HG03097 (cell line): ENCODE measurements around the gene AVPI1.
"Not testable (repeated sequence)": the region's sequence is repeated elsewhere in the genome, so short reads cannot be mapped to it uniquely, and the experiment has no call there.

Experiments
- ATAC-seq: cut with Tn5 transposase; IDR thresholded peaks from one replicate; pipeline ENCODE4 v1.9.1; 2021; ENCODE audit not compliant: unreplicated experiment, low FRiP score

AVPI1 gene

GRCh38 chr10:97713339-97713825, 26.3 kb upstream of the AVPI1 start, which contains the start of gene MARVELD1:
Gene MARVELD1 (plus strand): TSS chr10:97713730. CDS start chr10:97713877, 147 bp downstream.
- no peak for ATAC-seq

- no peak for ATAC-seq
Observed at GRCh38 chr10:97711640-97712572, 24.9 kb upstream of the AVPI1 start.

DNA sequence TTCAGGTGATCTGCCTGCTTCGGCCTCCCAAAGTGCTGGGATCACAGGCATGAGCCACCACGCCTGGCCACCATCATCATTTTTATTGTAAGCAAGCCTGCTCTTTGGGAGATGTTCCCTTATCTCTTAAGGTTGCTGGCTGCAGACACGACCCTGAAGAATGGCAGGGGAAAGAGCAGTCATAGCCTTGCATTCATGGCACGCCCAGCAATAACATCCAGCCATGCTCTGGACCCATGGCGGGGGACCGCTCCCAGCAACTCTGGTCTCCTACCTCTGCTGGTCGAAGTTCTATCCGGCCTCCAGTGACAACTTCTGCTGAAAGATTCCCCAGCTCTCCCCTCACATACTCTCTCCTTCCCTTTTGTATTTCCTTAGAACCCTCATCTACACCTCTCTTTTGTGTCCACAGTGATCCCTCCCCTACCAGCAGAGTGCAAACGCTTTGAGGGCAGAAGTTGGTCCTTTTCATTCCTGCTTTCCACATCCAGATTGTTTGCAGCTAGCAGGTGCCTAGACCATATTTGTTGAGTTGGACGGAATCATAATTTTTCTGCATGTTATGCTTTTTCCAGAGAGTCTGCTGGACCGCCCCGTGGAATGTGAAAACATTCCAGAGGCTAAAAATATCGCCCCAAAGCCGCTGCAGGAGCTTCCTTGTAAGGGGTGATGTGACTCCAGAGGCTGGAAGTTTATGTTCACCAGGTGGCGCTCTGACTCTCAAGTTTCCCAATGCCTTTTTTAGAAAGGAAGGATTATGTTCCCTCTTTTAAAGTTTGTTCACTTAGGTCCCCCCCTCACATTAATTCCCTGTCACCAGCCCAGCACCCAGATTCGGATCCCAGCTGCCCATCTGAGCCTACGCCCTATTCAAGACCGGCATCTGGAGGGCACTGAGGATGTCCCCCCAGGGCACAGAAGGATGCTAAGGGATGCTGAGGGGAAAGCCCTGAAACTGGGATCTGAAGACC, 22.2 kb upstream of the AVPI1 start:
- no peak for ATAC-seq

DNA sequence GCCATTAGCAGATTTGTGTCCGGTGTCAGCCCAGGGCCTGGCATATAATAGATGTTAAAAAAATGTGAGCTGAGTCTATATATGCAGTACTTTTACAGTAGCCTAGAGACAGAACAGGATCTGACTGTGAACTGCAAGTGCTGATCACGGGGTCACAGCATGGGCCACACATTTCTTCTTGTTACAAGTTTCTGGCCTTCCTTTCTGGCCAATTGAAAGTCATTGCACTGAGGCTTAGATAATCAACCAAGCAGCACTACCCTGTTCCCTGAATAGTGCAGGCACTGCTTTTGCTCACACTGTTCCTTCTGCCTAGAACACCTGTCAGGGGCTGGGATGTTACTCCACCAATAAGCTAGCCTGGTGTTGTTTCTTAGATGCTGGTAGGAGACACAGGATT, 21.1 kb upstream of the AVPI1 start:
- ATAC-seq, result no peak

GRCh38 chr10:97707134-97707861, 20.3 kb upstream of the AVPI1 start:
- ATAC-seq, result no peak

DNA sequence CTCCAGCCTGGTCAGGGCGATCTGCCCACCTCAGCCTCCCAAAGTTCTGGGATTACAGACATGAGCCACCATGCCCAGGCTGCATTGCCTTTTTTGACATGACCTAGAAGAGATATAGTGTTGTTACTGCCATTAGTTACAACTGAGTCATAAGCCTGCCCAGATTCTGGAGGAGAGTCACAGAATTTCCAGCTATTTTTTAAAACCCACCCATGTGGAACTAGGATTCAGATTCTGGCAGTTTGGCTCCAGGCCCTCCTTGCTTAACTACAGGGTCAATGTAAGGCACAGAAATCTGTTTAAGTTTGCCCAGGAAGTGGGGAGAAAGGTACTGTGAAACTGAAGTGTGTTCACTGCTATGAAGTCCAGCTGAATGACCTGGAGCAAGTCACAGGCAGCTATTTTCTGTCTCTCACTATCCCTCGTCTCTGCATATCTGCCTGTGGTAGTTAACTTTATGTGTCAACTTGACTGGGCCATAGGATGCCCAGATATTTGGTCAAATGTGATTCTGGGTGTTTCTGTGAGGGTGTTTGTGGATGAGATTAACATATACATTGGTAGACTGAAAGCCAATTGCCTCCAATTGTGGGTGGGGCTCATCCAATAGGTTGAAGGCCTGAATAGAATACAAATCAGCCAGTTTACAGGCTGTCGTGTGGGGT, 18.1 kb upstream of the AVPI1 start:
- no peak for ATAC-seq

- ATAC-seq, result no peak
Observed at GRCh38 chr10:97704341-97704740, 17.3 kb upstream of the AVPI1 start.

GRCh38 chr10:97703398-97704067, 16.5 kb upstream of the AVPI1 start:
- no peak for ATAC-seq

DNA sequence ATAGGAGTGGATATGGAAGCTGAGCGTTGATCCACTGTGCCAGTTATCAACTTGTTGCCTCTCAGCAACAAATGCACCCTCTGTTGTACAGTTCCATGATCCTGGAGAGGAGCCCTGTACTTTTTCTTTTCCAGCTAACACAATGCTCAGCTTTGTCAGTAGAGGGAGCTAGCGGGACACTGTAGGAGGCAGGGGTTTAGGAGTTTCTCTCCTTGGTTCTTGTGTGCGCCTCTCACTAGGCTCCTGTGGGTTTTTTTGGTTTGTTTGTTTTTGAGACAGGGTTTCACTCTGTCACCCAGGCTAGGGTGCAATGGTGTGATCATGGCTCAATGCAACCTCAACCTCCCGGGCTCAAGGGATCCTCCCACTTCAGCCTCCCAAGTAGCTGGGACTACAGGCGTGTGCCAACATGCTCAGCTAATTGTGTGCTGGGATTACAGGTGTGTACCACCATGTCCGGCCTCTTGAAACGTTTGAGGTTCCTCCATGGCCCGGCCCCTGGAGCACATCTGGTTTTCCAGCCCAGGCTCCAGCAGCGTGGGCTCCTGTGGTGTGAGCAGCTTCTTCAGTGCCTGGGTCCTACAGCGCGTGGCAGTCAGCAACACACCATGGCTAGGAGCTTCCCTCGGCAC, 14.5 kb upstream of the AVPI1 start:
- ATAC-seq, result no peak

DNA sequence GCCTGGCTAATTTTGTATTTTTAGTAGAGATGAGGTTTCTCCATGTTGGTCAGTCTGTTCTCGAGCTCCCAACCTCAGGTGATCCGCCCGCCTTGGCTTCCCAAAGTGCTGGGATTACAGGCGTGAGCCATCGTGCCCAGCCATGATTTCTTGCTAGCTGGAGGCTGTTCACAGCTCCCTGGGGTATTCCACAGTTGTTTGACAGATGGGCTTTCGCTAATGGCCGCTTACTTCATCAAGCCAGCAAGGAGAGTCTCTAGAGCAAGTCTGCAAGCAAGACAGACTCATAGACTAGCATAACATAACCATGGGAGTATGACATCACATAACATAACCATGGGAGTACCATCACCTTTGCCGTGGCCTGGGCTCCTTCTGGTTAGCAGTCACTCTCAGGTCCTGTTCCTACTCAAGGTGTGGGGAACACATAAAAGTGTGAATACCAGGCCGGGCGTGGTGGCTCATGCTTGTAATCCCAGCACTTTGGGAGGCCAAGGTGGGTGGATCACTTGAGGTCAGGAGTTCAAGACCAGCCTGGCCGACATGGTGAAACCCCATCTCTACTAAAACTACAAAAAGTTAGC, 11.1 kb upstream of the AVPI1 start:
- ATAC-seq, result not testable (repeated sequence)

DNA sequence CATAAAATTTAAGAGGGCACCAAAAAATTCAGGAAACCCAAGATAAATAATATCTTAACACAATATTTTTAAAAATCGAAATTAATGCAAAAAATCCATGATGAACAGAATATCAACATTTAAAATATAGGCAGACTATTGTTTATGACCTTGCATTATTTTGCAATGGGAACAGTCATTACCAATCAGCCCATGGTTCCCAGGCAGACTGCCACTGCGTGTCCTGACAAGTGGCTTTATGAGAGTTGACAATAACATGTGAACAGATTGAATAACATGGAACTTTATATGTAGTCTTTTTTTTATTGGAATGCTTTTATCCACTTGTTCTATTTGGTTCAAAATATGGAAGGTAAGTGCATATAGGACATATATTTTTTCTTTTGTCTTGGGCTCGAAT, 3.1 kb upstream of the AVPI1 start:
- no peak for ATAC-seq

DNA sequence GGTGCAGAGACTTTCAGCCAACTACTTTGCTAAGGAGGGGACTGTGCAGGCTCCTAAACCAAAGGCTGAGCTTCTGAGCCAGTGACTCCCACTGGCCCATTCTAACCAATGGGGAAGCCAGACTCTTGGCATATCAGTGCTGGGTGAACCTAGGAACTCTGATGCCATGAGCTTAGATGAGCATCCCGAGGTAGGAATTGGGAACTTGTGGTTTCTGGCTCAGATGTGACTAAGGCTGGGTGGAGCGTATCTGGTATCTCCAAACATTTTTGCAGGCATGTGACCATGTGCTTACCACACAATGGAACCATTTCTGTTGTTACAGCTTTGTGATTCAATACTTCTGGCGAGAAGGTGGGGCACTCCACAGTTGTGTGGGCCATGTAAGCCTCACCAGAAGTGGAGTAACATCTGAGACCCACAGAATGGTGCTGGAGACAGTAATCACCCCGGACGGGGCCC, 2.5 kb upstream of the AVPI1 start:
- ATAC-seq, result no peak

- ATAC-seq, result no peak
Observed at GRCh38 chr10:97687785-97688781, 1.0 kb upstream of the AVPI1 start.

- no peak for ATAC-seq
Observed at GRCh38 chr10:97686301-97686961, 610 bp downstream of the AVPI1 start.

DNA sequence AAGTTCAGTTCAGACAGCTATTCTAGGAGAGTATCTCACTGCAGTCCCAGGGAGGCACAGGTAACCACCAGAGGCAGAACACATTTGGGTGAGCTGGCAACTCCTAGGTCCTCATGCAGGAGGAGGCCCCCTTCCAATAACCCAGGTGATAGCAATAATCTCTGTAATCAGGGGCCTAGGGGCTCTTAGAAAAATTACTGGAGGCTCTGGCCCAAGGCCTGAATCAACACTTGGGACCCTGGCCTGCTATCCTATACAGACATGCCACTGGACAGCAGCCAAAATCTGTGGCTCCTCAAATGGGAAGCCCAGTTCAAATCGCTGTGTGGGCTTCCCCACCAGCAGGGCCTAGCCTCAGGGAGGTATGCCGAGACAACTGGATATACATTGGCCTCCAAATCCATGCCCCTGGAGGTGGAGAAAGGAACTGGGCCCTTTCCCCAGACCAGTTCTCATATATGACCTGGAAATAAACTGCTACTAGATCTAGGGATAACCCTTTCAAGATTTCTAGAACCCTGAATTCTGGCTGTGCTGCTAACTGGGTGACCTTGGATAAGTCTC, 1.6 kb downstream of the AVPI1 start:
- ATAC-seq, result no peak

DNA sequence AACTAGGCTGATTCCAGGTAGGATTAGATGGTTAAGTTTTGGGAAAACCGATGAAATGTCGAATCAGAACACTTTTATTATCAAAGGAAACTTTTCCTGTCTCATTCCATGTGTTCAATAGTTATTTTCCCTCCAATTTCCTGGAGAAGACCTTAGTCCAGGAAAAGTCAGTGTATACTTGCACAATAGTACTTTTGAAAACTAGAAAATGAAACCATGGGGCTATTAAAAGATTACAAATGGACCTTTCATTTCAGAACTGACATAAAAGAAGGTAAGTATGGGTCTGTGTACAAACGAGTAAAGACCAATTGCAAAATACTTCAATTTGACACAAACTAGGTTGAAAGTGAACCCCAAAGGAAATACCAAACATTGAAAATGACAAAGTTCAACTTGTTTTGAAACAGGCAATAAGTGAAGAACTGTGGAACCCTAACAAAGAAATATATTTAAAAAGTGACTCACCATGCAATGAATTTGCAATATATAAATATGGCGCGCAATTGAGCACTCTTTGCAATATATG, 2.1 kb downstream of the AVPI1 start:
- ATAC-seq, result no peak
